ENCODE data around the gene CCDC141.

Gene CCDC141

DNA sequence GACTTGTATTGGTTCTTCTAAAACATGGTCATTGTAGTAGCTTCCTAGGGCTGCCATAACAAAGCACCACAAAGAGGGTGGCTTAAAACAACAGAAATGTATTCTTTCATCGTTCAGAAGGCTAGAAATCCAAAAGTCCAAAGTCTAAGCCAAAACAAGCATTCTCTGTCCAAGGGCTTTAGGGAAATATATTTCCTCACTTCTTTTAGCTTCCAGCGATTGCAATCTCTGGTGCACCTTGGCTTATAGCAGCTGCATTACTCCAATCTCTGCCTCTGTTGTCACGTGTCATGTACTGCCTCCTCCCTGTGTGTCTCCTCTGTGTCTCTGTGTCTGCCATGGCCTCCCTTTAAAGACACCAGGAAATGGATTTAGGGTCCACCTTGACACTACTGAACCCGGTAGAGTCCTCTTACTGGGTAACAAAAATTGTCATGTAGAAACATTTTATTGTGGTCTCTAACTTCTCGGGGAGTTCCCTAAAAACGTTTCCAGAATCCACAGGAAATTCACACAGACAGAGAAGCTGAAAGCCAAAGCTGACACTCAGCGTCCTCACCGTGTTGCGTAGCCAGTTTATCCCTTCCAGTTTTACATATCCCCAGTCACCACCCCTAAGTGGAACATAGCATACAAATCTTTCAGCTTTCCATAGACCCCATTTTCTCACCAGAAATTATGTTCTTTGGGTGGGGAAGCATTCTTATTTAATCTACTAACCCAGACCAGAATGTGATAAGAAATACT, 222.0 kb downstream of the CCDC141 start:
- no peak for DNase-seq (ENCODE audit: low read depth in 2 of 2)

DNA sequence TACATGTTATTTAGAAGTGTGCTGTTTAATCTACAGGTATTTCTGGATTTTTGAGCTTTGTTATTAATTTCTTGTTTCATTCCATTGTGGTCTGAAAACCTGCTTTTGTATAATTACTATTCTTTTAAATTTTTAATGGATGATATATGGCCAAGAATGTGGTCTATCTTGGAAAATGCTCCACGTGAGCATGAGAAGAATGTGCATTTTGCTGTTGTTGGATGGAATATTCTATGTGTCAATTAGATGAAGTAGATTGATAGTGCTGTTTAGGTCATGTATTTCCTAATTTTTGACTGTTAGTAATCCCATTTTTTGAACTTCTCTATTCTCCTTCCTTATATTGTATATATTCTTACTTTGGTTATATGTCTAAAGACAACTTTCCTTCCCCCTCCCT, 222.8 kb downstream of the CCDC141 start:
- no peak for DNase-seq (ENCODE audit: low read depth in 2 of 2)

DNA sequence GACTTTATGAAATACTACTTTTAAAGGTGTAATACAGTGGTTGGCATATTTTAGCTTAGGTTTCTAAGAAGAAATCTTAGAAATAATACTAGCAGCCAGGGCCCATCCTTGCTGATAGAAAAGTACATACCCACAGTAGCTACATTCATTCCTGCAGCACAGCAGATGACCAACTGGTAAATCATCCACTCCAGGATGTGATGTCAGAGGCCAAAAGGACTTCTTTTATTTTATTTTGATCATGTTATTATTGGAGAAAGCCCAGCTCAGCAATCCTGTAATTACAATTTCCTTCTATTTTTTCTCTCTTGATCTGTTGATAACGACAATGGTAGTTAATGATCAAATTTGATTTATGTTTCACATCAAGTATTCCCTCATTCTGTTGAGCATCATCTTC, 224.8 kb downstream of the CCDC141 start:
- no peak for DNase-seq (ENCODE audit: low read depth in 2 of 2)

DNA sequence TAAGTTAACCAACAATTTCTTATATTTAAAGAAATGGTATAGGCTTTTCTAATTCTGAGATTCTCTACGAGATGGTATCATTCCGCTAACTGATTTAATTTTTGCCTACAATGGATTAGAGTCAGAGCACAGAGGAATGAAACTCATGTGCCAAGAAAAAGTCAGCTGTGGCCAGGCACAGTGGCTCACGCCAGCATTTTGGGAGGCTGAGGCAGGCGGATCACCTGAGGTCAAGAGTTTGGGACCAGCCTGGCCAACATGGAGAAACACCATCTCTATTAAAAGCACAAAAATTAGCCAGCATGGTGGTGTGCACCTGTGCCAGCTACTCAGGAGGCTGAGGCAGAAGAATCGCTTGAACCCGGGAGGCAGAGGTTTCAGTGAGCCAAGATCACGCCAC, 225.8 kb downstream of the CCDC141 start:
- DNase-seq (ENCODE audit: low read depth in 2 of 2): no peak

DNA sequence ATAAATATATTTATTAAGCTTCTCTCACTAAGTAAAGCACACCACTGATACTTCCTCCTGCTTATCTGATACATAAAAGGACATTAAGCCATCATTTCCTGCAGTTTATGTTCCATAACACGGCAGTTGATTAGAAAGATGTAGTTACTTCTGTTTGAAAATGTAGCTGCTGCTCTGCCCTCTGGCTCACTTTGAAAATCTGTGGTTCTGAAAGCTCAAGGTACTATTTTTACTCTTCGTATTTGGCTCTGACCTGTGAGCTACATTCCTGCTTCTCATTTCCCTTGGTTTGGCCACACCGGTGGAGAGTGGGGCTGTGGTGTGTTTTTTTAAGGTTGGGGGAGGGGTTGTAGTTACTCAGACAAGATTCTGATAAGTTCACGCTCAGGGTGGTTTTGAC, 229.9 kb downstream of the CCDC141 start:
- no peak for DNase-seq (ENCODE audit: low read depth in 2 of 2)

DNA sequence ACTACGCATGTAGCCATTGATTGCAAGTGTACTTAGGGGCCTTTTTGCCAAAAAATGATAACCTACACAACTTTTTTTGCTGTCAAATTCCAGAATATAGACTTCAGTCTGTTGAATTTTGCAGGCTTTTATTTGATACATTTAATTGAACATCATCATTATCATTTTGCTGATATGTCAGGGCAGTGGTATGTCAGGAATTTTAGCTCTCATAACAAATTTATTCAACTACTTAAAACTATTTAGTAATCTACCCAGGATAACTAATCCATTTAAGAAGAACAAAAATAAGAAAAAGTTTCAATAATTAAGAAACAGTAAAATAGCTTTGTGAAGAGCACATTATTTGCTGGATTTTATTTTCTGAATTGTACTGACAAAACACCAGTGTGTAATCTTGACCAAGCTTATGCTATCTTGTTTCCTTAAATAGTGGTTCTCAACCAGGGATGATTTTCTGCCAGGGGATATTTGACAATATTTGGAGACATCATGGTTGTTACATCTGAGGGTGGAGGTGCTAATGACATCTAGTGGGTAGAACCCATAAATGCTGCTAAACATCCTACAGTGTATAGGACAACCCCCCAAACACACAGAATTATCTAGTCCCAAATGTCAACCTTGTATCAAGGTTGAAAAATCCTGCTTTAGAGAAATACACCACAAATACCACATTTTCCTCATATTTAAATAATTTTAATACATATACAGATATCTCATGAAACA, 230.6 kb downstream of the CCDC141 start:
- DNase-seq (ENCODE audit: low read depth in 2 of 2): no peak

DNA sequence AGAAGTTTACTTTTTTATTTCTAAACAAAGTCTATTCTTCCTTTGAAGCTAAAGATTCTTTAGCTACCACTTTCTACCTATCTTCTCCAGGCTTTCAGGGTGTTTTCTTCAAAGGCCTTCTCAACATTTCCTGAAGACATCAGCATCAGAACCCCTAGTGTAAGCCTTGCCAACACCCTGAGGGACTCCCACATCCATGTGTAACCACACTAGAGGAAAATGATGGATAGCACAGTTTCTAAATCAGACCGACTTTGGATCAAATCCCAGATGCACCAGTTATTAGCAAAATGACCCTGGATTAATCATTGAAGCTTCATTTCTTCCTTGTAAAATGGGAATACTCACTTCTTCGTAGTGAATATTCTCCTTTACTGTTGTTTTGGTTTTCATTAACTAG, 238.0 kb downstream of the CCDC141 start:
- no peak for DNase-seq (ENCODE audit: low read depth in 2 of 2)

DNA sequence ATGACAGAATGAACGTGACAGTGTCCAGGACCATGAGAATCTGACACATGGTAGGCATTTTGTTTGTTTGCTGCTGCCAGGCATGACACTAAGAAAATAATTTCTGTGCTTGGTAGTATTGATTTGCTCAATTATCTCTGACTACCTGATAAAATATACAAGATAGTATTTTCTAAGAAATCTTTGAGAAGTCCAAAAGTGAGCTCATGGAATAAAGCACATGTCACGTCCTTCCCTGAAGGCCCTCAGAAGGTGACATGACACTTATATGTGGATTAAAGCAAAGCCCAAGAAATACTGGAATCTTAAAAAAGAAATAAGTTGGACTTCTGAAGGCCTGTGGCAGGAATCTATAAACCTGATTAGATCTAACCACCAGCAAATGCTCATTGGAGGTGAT, 238.9 kb downstream of the CCDC141 start:
- no peak for DNase-seq (ENCODE audit: low read depth in 2 of 2)

DNA sequence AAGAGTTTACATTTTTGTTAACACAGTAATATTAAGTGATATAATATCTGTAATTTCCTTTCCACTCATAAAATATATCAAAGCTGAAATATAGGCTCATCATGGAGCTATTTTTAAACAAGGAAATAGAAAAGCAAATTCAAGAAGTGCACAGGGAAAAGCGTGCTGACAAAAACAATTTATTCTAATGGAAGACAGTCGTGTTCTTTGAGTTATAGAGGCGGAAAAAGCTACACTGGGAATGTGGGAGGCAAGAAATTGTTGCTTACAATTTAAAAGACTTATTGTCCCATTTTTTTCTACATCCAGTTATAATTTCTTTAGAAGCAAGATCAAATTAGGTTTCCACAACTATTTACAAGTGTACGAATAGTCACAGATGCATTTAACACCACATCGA, 239.5 kb downstream of the CCDC141 start:
- DNase-seq (ENCODE audit: low read depth in 2 of 2): no peak

DNA sequence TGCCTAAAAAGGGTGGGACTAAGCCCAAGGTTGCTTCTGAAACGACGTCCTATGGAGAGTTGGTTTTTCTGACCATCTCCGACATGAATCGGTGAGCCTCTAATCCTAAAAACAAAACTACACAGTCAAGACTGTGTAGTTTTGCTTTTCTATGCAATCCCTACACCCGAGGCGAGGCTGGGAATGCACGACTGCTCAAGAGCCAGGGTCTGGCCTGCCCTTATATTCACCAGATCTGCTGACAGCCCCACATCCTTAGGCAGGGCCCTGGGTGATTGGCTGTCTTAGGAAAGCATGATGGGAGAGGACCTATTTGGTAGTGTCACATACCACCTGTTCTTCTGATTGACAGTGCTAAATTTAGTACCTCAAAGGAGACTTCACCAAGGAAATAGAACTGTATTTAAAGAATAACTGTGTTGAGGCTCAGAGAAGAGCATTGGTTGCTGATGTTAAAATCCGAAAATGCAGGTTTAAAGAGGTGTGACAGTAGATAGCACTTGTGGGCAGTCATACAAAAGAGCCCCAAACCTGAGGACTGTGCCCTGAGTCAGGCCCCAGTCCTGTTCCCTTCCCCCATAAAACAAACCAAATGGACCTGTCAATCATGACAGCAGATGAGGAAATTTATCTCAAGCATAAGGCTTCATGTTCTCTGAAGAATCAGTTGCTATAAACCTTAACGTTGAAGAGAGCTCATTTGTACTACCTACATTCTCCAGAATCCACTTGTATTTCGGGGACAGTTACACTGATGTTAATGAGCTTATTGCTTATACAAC, 242.5 kb downstream of the CCDC141 start, which contains the start of gene TTN:
Gene TTN (minus strand): TSS at position 197 of the 782 bp plus-strand sequence. CDS start 2,781 bp downstream, outside the sequence.
- no peak for DNase-seq (ENCODE audit: low read depth in 2 of 2)

DNA sequence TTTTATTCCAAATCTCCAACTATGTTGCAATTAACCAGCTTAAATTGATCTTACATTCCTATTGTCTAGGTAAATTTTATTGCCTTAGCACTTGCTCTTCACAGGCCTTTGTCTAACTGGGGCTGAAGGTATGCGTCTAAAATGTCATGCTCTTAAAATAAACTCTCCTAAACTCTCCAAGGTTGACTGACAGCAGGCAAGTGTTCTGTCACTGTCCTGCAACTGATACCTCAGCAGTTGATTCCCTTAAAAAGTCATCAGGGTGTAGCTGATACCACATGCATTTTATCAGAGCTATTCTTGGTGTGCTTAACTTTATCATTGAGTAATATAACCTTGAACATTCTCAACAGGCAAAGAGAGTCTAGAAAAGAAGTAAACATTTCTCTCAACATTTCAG, 243.4 kb downstream of the CCDC141 start:
- no peak for DNase-seq (ENCODE audit: low read depth in 2 of 2)

DNA sequence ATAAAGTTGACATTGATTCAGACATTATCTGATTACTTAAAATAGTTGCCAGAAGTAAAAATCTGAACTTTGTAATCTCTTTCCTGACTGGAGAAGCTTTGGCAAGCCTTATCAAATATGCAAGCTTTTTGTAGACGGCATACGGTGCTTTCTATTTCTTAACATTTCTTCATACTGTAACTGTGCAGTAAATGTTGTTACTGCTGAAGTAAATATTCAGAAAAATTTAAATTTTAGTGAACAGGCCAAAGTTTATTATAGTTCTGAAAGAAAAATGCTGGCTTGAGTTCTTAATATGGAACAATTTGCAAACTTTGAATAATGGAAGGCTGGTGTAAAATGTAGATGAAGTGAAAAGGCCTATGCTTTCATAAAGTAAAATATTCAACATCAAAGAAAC, 244.5 kb downstream of the CCDC141 start:
- no peak for DNase-seq (ENCODE audit: low read depth in 2 of 2)

DNA sequence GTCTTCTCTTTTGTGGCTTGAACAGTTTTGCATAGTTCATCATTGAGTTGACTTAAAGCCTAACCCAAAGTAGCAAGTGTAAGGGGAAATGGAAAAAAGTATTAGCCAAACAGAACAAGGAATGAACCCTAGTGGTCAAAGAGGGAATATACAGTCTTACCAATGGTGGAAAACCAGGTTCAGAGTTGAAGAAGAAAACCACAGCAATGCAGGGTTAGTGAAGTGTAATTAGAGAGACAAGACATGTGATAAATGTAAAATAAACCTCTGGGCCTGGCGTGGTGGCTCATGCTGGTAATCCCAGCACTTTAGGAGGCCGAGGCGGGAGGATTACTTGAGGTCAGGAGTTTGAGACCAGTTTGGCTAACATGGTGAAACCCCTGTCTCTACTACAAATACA, 245.1 kb downstream of the CCDC141 start:
- DNase-seq (ENCODE audit: low read depth in 2 of 2): no peak

DNA sequence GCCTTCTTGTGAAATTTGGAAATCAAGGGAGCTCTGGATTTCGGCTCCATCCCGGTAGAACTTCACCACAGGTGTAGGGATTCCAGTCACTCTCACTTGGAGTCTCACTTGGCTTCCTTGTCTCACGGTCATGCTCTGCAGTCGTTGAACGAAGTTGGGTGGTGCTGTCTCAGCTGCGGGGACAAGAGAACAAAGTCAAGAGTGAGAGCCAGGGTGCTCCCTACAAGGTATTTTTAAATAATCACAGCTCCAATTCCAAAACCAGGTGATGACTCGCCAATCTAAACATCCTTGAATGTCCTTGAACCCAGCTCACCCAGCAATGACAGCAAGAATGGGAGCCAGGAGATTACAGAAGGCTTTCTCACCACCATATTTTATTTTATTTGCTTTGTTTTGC, 249.4 kb downstream of the CCDC141 start:
- DNase-seq (ENCODE audit: low read depth in 2 of 2): no peak

DNA sequence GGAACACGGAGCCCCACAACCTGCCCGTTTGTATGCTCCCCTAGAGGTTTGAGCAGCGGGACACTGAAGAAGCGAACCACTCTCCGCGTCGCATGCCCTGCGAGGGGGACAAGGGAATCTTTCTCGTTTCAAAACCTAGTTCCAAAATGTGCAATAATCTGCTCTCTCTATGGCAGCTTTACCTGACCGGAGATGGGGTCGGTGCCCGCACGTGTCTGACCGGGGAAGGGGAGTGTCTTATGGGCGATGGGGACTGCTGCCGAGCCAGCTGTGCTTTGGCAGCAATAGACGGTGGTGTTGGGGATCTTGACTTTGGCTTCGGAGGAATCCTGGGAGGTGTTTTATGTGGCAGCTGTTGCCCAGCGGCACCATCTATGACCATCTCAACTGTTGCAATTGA, 250.6 kb downstream of the CCDC141 start:
- DNase-seq (ENCODE audit: low read depth in 2 of 2): no peak

DNA sequence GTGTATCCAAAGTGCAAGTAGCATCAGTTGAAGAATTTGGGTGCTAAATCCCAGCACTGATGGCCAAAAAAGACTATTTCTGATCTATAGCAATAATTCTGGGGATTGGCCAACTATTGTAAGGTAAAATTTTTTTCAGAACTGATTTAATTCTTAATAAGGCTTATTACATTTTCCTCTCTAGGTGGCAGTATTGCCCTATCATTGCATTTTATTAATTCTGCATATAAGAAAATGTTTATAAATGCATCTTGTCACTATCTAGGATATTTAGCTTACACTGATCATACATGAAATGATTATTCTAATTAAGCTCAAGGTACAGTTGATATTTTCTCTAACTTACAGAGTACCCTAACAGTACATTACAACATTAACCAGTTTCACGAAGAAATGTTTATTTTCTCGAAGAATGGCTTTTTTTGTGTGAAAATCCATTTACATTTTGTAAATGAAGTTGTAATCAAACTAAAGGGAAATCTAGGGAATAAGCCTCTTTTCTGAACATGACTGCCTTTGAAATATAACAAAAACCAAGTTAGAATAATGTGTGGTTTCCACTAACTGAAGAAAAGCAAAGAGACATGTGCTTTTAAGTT, 253.8 kb downstream of the CCDC141 start:
- no peak for DNase-seq (ENCODE audit: low read depth in 2 of 2)

DNA sequence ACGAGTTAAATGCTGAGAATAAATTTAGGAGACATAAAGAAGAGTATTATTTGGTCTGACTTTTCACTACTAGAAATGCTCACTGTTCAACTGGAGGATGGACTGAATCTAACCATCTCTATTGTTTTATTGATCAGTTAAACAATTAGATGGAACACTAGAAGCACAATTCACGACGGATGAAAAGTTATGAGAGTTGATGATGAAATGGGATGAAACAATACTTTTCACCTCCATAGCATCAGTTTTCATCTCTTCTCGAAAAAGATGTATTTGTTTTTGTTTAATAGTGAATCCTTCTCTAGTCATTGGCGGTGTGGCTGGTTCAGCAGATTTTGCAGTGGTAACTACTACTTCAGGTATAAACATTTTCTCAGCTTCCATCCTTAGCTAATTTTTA, 262.0 kb downstream of the CCDC141 start:
- DNase-seq (ENCODE audit: low read depth in 2 of 2): no peak

DNA sequence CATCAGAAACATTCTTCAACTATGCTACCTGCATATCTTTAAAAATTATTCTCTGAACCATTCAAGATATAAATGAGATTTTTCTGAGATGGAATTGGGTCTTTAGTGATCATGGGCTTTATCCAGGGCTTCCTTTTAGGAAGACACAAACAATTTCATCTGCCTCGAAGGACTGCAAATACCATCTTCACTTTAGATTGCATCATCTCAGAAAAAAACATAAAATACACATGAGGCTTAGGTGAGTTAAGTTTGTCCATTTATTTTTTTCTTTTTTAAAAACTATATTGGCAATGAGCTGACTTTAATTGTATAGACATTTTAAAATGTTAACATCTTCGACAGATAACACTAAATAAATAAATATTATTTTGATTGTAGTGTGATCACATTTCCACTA, 262.8 kb downstream of the CCDC141 start:
- no peak for DNase-seq (ENCODE audit: low read depth in 2 of 2)

DNA sequence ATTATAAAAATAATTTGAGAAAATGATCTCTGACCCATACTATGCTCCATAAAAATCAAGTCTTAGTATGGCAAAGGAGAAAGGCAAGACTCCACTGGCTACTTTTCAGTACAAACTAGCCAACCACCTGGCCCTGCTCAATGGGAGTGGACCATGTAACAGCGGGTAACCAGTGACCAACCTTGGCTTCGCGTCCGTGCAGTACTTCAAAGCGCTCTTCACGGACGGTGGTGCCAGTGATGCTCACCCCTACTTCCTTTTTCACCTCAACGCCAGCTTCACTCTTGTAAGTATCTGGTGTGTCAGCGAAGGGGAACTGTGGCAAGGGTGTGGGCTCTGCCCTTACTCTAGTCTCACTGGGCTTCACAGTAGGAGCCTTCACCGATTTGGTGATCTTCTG, 266.0 kb downstream of the CCDC141 start:
- DNase-seq (ENCODE audit: low read depth in 2 of 2): no peak

DNA sequence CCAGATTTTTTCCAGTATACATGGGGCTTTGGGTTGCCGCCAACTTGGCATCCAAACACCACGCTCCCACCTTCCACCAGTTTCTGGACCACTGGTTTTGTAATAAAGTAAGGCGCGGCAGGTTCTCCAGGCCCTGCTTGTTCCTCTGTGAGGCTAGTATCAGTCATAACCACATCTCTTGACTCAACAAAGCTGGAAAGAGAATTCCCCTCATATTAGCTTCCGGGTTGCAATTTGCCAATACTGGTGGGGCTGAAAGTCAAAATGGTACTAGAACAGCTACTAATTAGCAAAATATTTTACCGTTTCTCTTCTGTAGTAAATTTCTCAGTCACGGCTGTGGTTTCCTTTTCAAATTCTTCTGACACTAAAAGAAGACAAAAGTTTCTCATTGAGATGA, 267.7 kb downstream of the CCDC141 start:
- no peak for DNase-seq (ENCODE audit: low read depth in 2 of 2)
